ENCODE data around the gene CHPF2.

- TF ChIP-seq SP2 (tag by site-specific recombination; IDR thresholded peaks at IDR 0.05) (no peak), ZNF398 (tag by site-specific recombination; IDR thresholded peaks at IDR 0.05) (no peak), ZNF488 (tag by site-specific recombination; IDR thresholded peaks at IDR 0.05) (no peak), ZNF37A (tag by site-specific recombination; IDR thresholded peaks at IDR 0.05) (no peak), ZNF600 (tag by site-specific recombination; IDR thresholded peaks at IDR 0.05) (no peak), CTCF (tag by site-specific recombination; IDR thresholded peaks at IDR 0.05) (no peak), PRDM4 (tag by site-specific recombination; IDR thresholded peaks at IDR 0.05) (no peak)
Measured at GRCh38 chr7:151256410-151257045, 24.2 kb downstream of the CHPF2 start.
